Smooth muscle cell of bladder (primary cell): ENCODE measurements around the gene CES1. TPM values are rescaled to one million over a fixed set of nuclear protein-coding genes. Genes with fewer than 3 reads are reported as not detected.

Experiments used
- total RNA-seq: library from RNA; depleted of rRNA; stranded (reverse); fragments of >200 nt; gene quantifications from 2 replicates; pipeline ENCODE4 v1.2.3, GENCODE V29; 2014

Gene CES1
- total RNA-seq = 0.43 and 2.5 TPM in 2 replicates

GRCh38 chr16:55832773-55833691 is at the start of gene CES1:
TSS of gene CES1 (minus strand) at chr16:55833096. CDS start at chr16:55833055, 41 bp downstream.

DNA sequence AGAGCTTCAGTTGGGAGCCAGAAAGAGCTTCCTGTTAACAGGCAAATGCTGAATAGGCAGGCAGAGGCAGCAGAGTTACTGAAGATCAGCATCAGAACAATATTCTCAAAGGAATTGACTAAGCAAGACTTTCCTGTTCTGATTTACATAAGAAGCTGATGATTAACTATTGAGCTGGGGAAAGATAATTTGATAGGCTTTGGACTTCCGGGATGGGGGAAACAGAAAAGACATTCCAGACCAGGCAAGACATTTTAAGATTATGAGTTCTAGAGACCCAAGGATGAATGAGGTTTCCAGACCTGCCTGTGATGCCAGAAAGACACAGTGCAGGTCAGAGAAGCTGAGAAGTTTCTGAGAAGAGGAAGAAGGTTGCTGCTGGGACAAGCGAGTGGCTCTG is 42.4 kb upstream of the CES1 start, which contains the start of gene CES5A:
TSS of gene CES5A (minus strand) at position 101 of the 400 bp plus-strand sequence. CDS start 152 bp downstream, outside the sequence.

Other genes starting within 250 kb of the CES1 start
- not detected in 2 replicates for gene SLC6A2, start 177.1 kb downstream of the CES1 start, total RNA-seq
- not detected in 2 replicates for gene CES5A, start 42.3 kb upstream of the CES1 start, total RNA-seq